22Rv1 (cell line): Measurements from ENCODE around the gene SORCS2.

Experiments
- ZFX ChIP-seq: fragments of 450-650 bp; IDR thresholded peaks from 2 replicates; pipeline ENCODE4 v1.6.1; 2017; ENCODE audit warnings: antibody characterized with exemption, borderline replicate concordance
- TF ChIP-seq, protein P1 (sequence below): fragments of 450-650 bp; IDR thresholded peaks from 2 replicates; pipeline ENCODE4 v1.5.1; 2017; ENCODE audit warnings: mild to moderate bottlenecking

DNA sequence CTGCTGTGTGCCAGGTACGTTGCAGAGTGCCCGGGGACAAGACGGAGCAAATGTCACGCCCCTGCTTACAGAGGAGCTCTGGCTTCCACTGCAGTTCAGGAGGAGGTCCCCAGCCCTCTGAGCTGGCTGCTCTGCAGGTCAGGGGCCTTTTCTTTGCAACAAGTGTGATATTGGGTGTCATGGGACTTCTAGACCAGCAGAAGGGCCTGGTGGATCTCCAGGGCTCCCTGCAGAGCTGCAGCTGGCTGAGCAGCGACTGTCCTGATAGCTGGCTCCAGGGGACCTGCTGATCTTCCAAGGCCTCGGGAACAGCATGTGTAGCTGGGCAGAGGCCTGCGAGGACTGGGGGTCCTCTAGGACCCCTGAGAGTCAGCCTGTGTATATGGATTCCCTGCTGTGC is 120.4 kb downstream of the SORCS2 start:
- TF ChIP-seq, protein P1, sequence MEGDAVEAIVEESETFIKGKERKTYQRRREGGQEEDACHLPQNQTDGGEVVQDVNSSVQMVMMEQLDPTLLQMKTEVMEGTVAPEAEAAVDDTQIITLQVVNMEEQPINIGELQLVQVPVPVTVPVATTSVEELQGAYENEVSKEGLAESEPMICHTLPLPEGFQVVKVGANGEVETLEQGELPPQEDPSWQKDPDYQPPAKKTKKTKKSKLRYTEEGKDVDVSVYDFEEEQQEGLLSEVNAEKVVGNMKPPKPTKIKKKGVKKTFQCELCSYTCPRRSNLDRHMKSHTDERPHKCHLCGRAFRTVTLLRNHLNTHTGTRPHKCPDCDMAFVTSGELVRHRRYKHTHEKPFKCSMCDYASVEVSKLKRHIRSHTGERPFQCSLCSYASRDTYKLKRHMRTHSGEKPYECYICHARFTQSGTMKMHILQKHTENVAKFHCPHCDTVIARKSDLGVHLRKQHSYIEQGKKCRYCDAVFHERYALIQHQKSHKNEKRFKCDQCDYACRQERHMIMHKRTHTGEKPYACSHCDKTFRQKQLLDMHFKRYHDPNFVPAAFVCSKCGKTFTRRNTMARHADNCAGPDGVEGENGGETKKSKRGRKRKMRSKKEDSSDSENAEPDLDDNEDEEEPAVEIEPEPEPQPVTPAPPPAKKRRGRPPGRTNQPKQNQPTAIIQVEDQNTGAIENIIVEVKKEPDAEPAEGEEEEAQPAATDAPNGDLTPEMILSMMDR, result no peak
- no peak for TF ChIP-seq ZFX
